NCI-H1930 (cell line): ENCODE data around the gene EPHB1.
A peak's percentile ranks its signal among the peaks of the same experiment; 100 is the strongest.
"Not testable (repeated sequence)": the region's sequence is repeated elsewhere in the genome, so short reads cannot be mapped to it uniquely, and the experiment has no call there.

ENCODE experiments used
- DNase-seq, 2 experiments: peaks; one replicate each; lab custom pipeline; 2025; lab: John Stamatoyannopoulos, UW

EPHB1 gene

GRCh38 chr3:134777341-134777740, 17.7 kb upstream of the EPHB1 start:
- no peak for DNase-seq

DNA sequence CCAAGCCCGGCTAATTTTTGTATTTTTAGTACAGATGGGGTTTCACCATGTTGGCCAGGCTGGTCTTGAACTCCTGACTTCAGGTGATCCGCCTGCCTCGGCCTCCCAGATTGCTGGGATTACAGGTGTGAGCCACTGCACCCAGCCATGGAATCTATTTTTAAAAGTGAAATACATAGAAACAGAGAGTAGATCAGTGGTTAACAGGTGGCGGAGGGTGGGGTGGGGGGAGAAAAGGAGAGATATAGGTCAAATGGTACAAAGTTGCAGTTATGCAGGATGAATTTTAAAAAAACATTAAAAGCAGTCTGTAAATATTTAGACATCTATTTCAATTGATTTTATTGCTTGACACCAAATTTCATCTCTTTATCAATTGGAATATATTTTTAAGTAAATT, 6.8 kb upstream of the EPHB1 start:
- DNase-seq: not testable (repeated sequence)

GRCh38 chr3:134790065-134790464, 5.0 kb upstream of the EPHB1 start:
- DNase-seq: no peak

DNA sequence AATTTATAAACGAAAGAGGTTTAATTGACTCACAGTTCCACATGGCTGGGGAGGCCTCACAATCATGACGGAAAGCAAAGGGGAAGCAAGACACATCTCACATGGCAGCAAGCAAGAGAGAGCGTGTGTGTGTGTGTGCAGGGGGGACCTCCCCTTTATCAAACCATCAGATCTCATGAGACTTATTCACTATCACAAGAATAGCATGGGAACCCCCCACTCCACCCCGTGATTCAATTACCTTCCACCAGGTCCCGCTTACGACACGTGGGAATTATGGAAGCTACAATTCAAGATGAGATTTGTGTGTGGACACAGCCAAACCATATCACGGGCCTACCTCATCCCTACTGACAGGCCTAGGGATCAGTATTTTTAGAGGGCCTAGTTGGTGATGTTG, 3.1 kb upstream of the EPHB1 start:
- no peak for DNase-seq

DNA sequence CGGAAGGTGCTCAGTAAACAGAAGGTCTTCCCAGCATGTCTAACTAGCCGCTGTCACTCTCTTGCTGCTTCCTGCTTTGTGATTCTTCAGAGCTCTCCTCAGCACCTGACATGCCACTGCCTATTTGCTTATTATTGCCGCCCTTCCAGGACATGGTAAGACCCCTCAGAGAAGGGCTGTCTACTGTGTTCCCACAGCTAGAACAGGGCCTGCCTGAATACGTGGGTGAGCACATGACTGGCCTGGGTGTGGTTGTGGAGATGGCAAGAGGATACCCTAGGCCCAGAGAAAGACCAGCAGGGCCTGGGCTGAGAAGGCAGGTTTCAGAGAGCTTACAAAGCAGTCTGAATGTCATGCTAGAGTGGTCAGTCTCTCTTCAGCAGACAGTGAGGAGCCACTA, 2.4 kb upstream of the EPHB1 start:
- no peak for DNase-seq

- DNase-seq: no peak
Observed at GRCh38 chr3:134793562-134793961, 1.5 kb upstream of the EPHB1 start.

DNA sequence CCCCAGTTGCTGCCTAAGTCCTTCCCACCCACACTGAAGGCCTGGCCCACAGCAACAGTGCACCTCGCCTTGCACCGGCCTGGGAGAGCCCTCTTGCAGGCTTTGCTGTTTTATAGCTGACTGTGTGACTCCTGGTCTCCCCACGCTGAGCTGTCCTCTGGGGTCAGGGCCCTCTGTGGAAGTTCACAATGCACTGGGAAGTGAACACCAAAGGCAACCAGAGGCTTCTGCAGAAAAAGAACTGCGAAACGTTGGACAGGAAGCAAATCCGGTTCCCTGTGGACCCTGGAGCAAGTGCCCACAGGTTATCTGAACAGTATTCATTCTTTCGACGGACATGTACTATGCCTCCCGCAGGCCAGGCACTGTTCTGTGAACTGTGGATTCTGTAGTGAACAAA, 737 bp upstream of the EPHB1 start:
- no peak for DNase-seq

GRCh38 chr3:134795746-134796280, 753 bp downstream of the EPHB1 start:
- peak in 1 of 2 experiments; percentile 14 for DNase-seq

DNA sequence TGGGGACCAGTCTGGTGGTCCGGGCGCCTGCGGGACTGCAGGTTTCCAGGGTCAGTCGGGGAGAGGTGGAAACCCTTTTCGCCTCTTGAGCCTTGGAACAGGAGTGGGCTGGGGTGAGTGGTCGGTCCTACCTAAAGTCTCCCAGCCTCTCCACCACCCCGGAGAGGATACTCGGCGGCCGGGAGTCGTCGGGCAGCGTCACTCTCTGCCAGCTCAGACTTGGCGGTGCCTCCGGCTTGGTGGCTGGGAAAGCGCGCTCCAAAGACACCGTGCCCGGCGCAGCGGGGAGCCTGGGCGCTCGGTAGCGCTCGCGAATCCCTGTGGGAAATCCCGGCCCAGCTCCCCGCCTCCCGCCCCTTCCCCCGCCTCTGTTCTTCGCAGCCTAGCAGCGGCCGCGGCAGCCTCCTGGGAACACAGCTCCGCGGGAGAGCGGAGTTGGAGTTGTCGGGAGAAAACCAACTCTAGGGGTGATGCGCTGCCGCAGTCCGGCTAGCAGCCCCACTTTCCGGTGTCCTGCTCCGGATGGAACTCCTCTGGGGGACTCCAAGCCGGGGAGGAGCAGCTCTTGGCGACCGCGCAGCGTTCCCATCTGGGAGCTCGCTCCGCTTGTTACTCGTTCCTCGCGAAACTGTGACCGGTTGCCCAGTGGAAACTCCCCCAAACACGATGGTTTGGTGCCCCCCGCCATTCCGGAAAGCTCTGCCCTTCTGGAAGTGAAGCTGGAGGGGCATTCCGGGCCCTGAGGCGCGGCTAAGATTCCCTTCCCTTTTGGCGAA, 1.4 kb downstream of the EPHB1 start:
- DNase-seq: no peak

- no peak for DNase-seq
Observed at GRCh38 chr3:134797057-134797740, 2.1 kb downstream of the EPHB1 start.

GRCh38 chr3:134797741-134798451, 2.8 kb downstream of the EPHB1 start:
- DNase-seq: no peak

DNA sequence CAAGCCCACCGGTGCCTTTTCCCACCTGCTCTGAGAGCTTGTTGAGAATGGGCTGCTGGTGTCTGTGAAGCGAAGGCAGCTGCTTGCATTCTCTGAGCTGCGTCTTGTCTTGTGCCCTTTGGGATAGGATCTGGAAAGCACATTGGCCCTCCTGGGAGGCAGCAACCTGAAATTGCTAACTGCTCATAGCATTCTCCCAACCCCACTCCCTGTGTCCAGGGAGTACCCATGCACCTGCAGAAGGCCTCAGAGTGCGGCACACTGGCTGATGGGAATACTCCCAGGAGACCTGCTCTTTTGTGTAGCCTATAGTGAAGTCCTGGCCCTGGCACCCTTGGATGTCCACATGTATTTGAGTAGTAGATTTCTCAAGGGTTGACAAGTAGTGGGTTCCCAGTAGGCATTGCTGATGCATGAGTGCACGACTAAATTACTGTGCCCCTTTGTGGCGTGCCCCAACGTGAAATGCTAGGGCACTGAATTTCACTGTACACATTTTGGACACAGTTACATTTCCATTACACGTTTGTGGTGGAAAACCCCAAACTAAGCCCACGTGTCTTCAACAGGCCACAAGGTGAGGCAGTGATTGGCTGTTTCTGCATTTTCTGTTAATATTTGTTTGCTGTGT, 3.7 kb downstream of the EPHB1 start:
- DNase-seq: no peak

- DNase-seq: no peak
Observed at GRCh38 chr3:134799393-134799792, 4.3 kb downstream of the EPHB1 start.

DNA sequence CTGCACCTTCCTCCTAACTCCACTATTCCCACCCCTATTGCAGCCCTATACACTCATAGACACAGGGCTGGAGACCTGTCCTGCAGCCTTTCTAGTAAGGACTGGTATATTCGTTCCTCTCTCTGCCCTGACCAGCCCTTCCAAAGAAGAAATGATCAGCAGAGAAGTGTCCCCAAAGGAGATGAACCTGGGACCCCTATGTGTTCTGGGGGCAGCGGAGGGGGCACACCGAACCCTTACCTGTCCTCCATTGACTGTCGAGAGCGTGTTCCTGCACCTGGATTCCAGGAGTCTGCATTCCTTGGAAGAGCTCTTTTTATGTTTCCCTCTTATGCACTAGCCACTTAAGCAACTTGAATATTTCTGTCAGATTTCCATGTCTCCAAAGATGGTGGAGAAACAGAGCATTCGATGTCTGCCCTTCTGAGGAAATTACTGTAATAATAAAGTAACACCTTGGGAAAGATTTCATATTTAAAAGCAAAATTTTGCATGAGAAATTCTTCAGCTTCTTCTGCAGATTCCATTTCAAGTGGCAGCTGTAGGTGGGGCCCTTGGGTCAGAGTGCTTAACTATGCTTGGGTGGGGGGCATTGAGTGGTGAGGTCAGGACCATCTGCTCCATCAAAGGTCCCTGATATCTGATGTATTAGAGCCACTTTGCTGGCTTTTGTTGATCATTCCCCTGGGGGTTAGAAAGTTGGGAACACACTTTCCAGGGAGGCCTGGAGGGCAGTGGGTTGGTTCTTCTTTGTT, 6.3 kb downstream of the EPHB1 start:
- no peak for DNase-seq

DNA sequence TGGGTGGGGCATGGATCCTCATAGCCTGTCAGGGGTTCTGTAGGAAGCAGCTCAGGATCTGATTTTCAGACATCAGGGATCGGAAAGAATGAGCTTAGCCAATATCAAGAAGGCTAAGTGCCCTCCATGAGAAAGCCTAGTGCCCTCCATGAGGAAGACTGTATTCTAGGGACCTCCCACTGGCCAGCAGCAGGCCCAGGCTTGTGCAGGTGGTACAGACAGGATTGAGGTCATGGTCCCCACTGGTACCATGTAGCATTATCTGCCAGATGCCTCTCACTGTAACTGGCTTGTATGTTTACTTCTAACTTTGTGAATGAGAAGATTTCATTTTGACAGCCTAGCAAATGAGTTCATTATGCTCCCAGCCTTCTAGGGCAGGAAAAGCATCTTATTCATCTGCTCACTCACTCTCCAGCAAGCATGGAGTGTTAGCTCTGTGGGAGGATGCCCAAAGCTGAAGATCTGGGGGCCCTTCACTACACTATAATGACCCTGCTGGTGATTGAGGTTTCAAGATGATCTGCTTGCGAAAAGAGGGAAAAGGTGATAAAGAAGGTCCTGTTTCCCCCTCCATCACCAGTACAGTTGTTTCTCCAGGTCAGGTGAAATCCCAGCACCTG, 7.5 kb downstream of the EPHB1 start:
- DNase-seq: no peak

- no peak for DNase-seq
Observed at GRCh38 chr3:134803051-134803505, 8.0 kb downstream of the EPHB1 start.

DNA sequence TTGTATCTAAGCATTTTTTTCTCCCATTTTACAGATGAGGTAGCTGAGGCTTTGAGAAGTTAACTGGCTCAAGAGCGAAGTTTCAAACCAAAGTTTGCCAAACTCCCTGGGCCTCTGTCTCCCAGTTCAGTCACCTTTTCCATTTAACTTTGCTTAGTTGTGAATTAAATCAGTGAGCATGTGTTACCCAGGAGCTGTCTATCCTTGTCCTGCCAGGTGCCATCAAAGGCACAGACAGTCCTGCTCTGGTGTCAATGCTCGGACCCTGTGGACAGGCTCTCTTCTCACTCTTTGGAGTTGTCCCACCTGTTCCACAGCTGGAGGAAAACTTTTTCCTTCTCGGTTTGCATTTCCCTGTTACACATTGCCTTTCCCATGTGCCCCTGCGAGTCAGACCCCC, 8.6 kb downstream of the EPHB1 start:
- DNase-seq: no peak

GRCh38 chr3:134804508-134805480, 9.7 kb downstream of the EPHB1 start:
- no peak for DNase-seq

GRCh38 chr3:134807189-134807588, 12.1 kb downstream of the EPHB1 start:
- no peak for DNase-seq

- no peak for DNase-seq
Observed at GRCh38 chr3:134808835-134809234, 13.8 kb downstream of the EPHB1 start.
